GM12873 (cell line): Measurements from ENCODE around the gene KLHL12.

Experiments used
- TF ChIP-seq, protein P1 (sequence below): IDR thresholded peaks from 2 replicates; pipeline ENCODE4 v1.5.1; 2012; ENCODE audit warnings: low read depth, mild to moderate bottlenecking, moderate library complexity, low read length, control low read depth; ENCODE audit not compliant: insufficient read depth; ENCODE audit errors: missing control alignments

KLHL12 gene

DNA sequence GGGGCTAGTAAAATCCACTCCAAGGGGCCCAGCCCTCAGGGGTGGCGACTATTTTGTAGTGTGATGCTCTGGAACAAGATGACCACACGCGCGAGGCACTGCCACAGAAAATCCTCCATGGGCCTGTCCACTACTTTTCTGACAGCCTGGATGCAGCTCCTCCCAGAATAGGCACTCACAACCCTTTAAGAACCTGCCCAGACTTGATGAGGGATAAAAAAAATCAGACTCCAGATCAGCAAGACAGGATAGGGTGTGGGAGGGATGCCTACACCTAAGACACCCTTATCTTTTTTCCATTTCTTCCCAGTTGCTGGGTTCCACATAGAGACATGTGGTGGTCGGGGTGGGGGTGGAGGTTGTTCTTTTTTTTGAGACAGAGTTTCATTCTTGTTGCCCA is 82.8 kb downstream of the KLHL12 start:
- TF ChIP-seq, protein P1, sequence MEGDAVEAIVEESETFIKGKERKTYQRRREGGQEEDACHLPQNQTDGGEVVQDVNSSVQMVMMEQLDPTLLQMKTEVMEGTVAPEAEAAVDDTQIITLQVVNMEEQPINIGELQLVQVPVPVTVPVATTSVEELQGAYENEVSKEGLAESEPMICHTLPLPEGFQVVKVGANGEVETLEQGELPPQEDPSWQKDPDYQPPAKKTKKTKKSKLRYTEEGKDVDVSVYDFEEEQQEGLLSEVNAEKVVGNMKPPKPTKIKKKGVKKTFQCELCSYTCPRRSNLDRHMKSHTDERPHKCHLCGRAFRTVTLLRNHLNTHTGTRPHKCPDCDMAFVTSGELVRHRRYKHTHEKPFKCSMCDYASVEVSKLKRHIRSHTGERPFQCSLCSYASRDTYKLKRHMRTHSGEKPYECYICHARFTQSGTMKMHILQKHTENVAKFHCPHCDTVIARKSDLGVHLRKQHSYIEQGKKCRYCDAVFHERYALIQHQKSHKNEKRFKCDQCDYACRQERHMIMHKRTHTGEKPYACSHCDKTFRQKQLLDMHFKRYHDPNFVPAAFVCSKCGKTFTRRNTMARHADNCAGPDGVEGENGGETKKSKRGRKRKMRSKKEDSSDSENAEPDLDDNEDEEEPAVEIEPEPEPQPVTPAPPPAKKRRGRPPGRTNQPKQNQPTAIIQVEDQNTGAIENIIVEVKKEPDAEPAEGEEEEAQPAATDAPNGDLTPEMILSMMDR, result no peak

GRCh38 chr1:202843081-202843480 is 84.0 kb downstream of the KLHL12 start:
- TF ChIP-seq, protein P1, result no peak
